OCI-LY3 (cell line): ENCODE results near the gene ST8SIA1.

Experiments used
- CTCF ChIP-seq: fragments of 200-600, 300-600 bp; sonication (generic); IDR thresholded peaks from 2 replicates; pipeline ENCODE4 v1.5.1; 2014; ENCODE audit warnings: antibody characterized with exemption, low read length, low read depth
- EZH2phosphoT487 ChIP-seq: fragments of 200-600 bp; shearing (Covaris generic); IDR thresholded peaks from 2 replicates; pipeline ENCODE4 v1.6.1; 2018; ENCODE audit warnings: antibody characterized with exemption, mixed run types, low read depth

- TF ChIP-seq CTCF (no peak), EZH2phosphoT487 (no peak)
Observed at GRCh38 chr12:22357531-22357930, 23.0 kb upstream of the ST8SIA1 start.
